HepG2 (cell line): ENCODE data around the gene EHBP1. TPM values are rescaled to one million over a fixed set of nuclear protein-coding genes. Genes with fewer than 3 reads are reported as not detected.

ENCODE experiments used
- ATAC-seq: fragments of 200-7000 bp; cut with Tn5 transposase; 3 replicates; pipeline ENCODE4 v1.9.1; 2020; ENCODE audit warnings: mild to moderate bottlenecking, moderate library complexity
- BruUV-seq: library from RNA; stranded (reverse); fragments of 400-500 nt; replicated peaks from 2 replicates; lab custom pipeline; 2021; lab: Mats Ljungman, UMichigan
- CTCF ChIA-PET: fragments of 300-600 bp; formaldehyde crosslinking; extraction: SDS; loops from one replicate; lab custom pipeline; 2021; ENCODE audit warnings: low total read pairs, inconsistent platforms, low intra/inter-chr PET ratio; lab: Yijun Ruan, JAX
- POLR2A ChIA-PET: fragments of 350-600 bp; sonication (Branson Sonifier 250); formaldehyde crosslinking; loops from one replicate; lab custom pipeline; 2020; ENCODE audit warnings: antibody characterized with exemption, inconsistent platforms; lab: Yijun Ruan, JAX
- DNase-seq: peaks from one replicate; pipeline ENCODE4 v3.0.0-alpha.2; 2015; ENCODE audit warnings: low spot score
- FAIRE-seq: peaks from 3 replicates; lab custom pipeline; 2011; peaks lifted over from hg19 to GRCh38; lab: Jason Lieb, UNC
- H2AFZ ChIP-seq: one replicate; pipeline ENCODE4 v1.6.1; 2011; ENCODE audit warnings: low read length, inconsistent platforms
- H3K27ac ChIP-seq: fragments of 300-600 bp; 3 replicates; pipeline ENCODE4 v1.8.0; 2011; ENCODE audit warnings: mixed run types, mild to moderate bottlenecking, mixed read lengths, low read length, inconsistent platforms; ENCODE audit not compliant: insufficient read depth; ENCODE audit errors: extremely low read length
- H3K27me3 ChIP-seq, 2 experiments: fragments of 200-600 bp in 1 of 2; 2 replicates in 1 of 2; 3 replicates in 1 of 2; pipeline versions ENCODE4 v1.6.0 to v1.8.0; 2011; ENCODE audit warnings: low read length in 2 of 2, mild to moderate bottlenecking in 2 of 2, moderate library complexity in 2 of 2, inconsistent platforms in 1 of 2; ENCODE audit not compliant: insufficient read depth in 2 of 2, control insufficient read depth in 1 of 2
- H3K36me3 ChIP-seq, 2 experiments: fragments of 200-600 bp in 1 of 2; replicated peaks in 1 of 2; 2 replicates in 1 of 2; 3 replicates in 1 of 2; pipeline versions ENCODE4 v1.5.1 to v1.8.0; 2011; ENCODE audit warnings: low read length in 2 of 2, inconsistent platforms in 1 of 2; ENCODE audit not compliant: insufficient read depth in 2 of 2, control insufficient read depth in 1 of 2
- H3K4me1 ChIP-seq: 2 replicates; pipeline ENCODE4 v1.5.1; 2012; ENCODE audit warnings: low read length, inconsistent platforms; ENCODE audit not compliant: insufficient read depth
- H3K4me2 ChIP-seq: 2 replicates; pipeline ENCODE4 v1.6.0; 2011; ENCODE audit warnings: low read depth, low read length, inconsistent platforms
- H3K4me3 ChIP-seq, 3 experiments: fragments of 200-600 bp in 1 of 3; sonication (generic), shearing (Covaris generic) in 1 of 3; replicated peaks in 1 of 3; 2 replicates each; pipeline ENCODE4 v1.5.1; 2011 to 2016; ENCODE audit warnings: low read length in 3 of 3, inconsistent platforms in 2 of 3, low read depth in 2 of 3, mild to moderate bottlenecking in 2 of 3, control low read depth in 1 of 3, mixed read lengths in 1 of 3; ENCODE audit not compliant: insufficient read depth in 1 of 3
- H3K79me2 ChIP-seq: one replicate; pipeline ENCODE4 v1.6.1; 2011; ENCODE audit warnings: low read length, inconsistent platforms; ENCODE audit not compliant: insufficient read depth
- H3K9ac ChIP-seq: 2 replicates; pipeline ENCODE4 v1.6.0; 2011; ENCODE audit warnings: mild to moderate bottlenecking, low read depth, low read length, inconsistent platforms; ENCODE audit not compliant: insufficient read depth
- H3K9me3 ChIP-seq: 2 replicates; pipeline ENCODE4 v1.5.1; 2012; ENCODE audit warnings: mild to moderate bottlenecking, low read length
- H4K20me1 ChIP-seq: 2 replicates; pipeline ENCODE4 v1.6.0; 2011; ENCODE audit warnings: inconsistent platforms, mild to moderate bottlenecking, low read length, moderate library complexity; ENCODE audit not compliant: insufficient read depth
- ATF3 ChIP-seq: sonication (generic); formaldehyde crosslinking; IDR thresholded peaks from 2 replicates; pipeline ENCODE4 v1.4.0; 2020; ENCODE audit warnings: missing genetic modification reagents
- CSRNP2 ChIP-seq: sonication (generic); formaldehyde crosslinking; conservative IDR thresholded peaks from 2 replicates; pipeline ENCODE4 v1.8.0; 2022; ENCODE audit warnings: low read depth, missing genetic modification reagents
- HNRNPK ChIP-seq: fragments of 200-400 bp; formaldehyde crosslinking; IDR thresholded peaks from 2 replicates; pipeline ENCODE4 v1.6.1; 2018; ENCODE audit warnings: low read length, low read depth, moderate library complexity, mild to moderate bottlenecking; ENCODE audit not compliant: poor library complexity, severe bottlenecking
- ISL2 ChIP-seq: sonication (generic); formaldehyde crosslinking; IDR thresholded peaks from 2 replicates; pipeline ENCODE4 v1.5.0; 2020; ENCODE audit warnings: missing genetic modification reagents
- NAIF1 ChIP-seq: sonication (generic); formaldehyde crosslinking; IDR thresholded peaks from 2 replicates; pipeline ENCODE4 v1.5.0; 2020; ENCODE audit warnings: mild to moderate bottlenecking, missing genetic modification reagents, borderline replicate concordance
- NPAS2 ChIP-seq: sonication (generic); formaldehyde crosslinking; IDR thresholded peaks from 2 replicates; pipeline ENCODE4 v1.8.0; 2022; ENCODE audit warnings: mild to moderate bottlenecking, missing genetic modification reagents, borderline replicate concordance
- SCMH1 ChIP-seq: sonication (generic); formaldehyde crosslinking; IDR thresholded peaks from 2 replicates; pipeline ENCODE4 v1.9.0; 2021; ENCODE audit warnings: missing genetic modification reagents, mild to moderate bottlenecking, borderline replicate concordance
- TFDP2 ChIP-seq: sonication (generic); formaldehyde crosslinking; IDR thresholded peaks from 2 replicates; pipeline ENCODE4 v1.4.0; 2020; ENCODE audit warnings: missing genetic modification reagents
- TRIM24 ChIP-seq: sonication (generic); formaldehyde crosslinking; IDR thresholded peaks from 2 replicates; pipeline ENCODE4 v1.8.0; 2022; ENCODE audit warnings: mild to moderate bottlenecking, missing genetic modification reagents
- YEATS4 ChIP-seq: sonication (generic); formaldehyde crosslinking; IDR thresholded peaks from 2 replicates; pipeline ENCODE4 v1.4.0; 2020; ENCODE audit warnings: missing genetic modification reagents, borderline replicate concordance
- ZBTB4 ChIP-seq: sonication (generic); formaldehyde crosslinking; IDR thresholded peaks from 2 replicates; pipeline ENCODE4 v1.4.0; 2020; ENCODE audit warnings: missing genetic modification reagents, mild to moderate bottlenecking, borderline replicate concordance
- ZNF136 ChIP-seq: sonication (generic); formaldehyde crosslinking; IDR thresholded peaks from 2 replicates; pipeline ENCODE4 v1.8.1; 2022; ENCODE audit warnings: low read depth, mild to moderate bottlenecking, moderate library complexity, missing genetic modification reagents
- ZNF337 ChIP-seq: sonication (generic); formaldehyde crosslinking; IDR thresholded peaks from 2 replicates; pipeline ENCODE4 v1.5.1; 2020; ENCODE audit warnings: missing genetic modification reagents, low read depth, mild to moderate bottlenecking, borderline replicate concordance
- ZNF569 ChIP-seq: sonication (generic); formaldehyde crosslinking; IDR thresholded peaks from 2 replicates; pipeline ENCODE4 v1.5.0; 2020; ENCODE audit warnings: mild to moderate bottlenecking, missing genetic modification reagents, moderate library complexity, borderline replicate concordance
- ZNF652 ChIP-seq: IDR thresholded peaks from 2 replicates; pipeline ENCODE4 v1.6.1; 2016; ENCODE audit warnings: low read depth, borderline replicate concordance
- ZNF749 ChIP-seq: sonication (generic); formaldehyde crosslinking; IDR thresholded peaks from 2 replicates; pipeline ENCODE4 v1.8.0; 2022; ENCODE audit warnings: mild to moderate bottlenecking, missing genetic modification reagents, moderate library complexity, borderline replicate concordance
- ZNF780A ChIP-seq: sonication (generic); formaldehyde crosslinking; IDR thresholded peaks from 2 replicates; pipeline ENCODE4 v1.8.0; 2022; ENCODE audit warnings: mild to moderate bottlenecking, missing genetic modification reagents, moderate library complexity
- ZNF850 ChIP-seq: sonication (generic); formaldehyde crosslinking; conservative IDR thresholded peaks from 2 replicates; pipeline ENCODE4 v1.9.0; 2021; ENCODE audit warnings: mild to moderate bottlenecking, missing genetic modification reagents
- WGBS: methylation state at CpG from one replicate; pipeline ENCODE4 v1.1.6; 2017; ENCODE audit warnings: low lambda C conversion rate; 5-methylcytosine and 5-hydroxymethylcytosine counted together
- in situ Hi-C: cut with HindIII; loops from 2 replicates; pipeline ENCODE4 v1.10.0; 2017; ENCODE audit warnings: low pct_unique_long_range_greater_than_20kb; ENCODE audit not compliant: extremely low pct_ligation_motif_present
- intact Hi-C: fragments of 100-400 bp; cut with micrococcal nuclease; formaldehyde crosslinking; loops from one replicate; pipeline ENCODE4 v1.10.0; 2022; ENCODE audit not compliant: unreplicated experiment
- polyA plus RNA-seq, 8 experiments: library from polyadenylated mRNA; depleted of rRNA in 3 of 8; stranded (reverse) in 7 of 8; unstranded in 1 of 8; fragments of >200 nt; fragmentation: Illumina TruSeq in 4 of 8; extraction: Trizol in 4 of 8; gene quantifications; 2 replicates each; pipeline versions ENCODE4 v1.2.1 to v1.2.3, GENCODE V29; 2011 to 2016; ENCODE audit warnings: low read depth in 4 of 8, missing spikeins in 1 of 8, mixed read lengths in 1 of 8; ENCODE audit not compliant: insufficient read depth in 1 of 8
- total RNA-seq, 5 experiments: library from RNA; depleted of rRNA; stranded (reverse); fragments of >200 nt; fragmentation: Illumina TruSeq; extraction: Trizol; gene quantifications; 2 replicates each; pipeline ENCODE4 v1.2.3, GENCODE V29; 2016; ENCODE audit warnings: low read depth in 1 of 5

EHBP1 gene
- total and polyA plus RNA-seq, 2 of the 13 experiments (the other 11 are each of a cell fraction or from before 2014, with no cell fraction given) = 93.5 to 146 TPM

- POLR2A ChIA-PET = no interaction called here
- Histone ChIP-seq H3K27me3 (no peaks in the 10 kb centered on the region), H3K4me1 (no peaks in the 10 kb centered on the region), H3K4me2 (no peak overlapping the region), H3K9me3 (no peaks in the 10 kb centered on the region), H3K36me3 (peaks cover 9 to 66% of the 10 kb centered on the region in 2 experiments), H2AFZ (no peak overlapping the region), H4K20me1 (no peaks in the 10 kb centered on the region), H3K9ac (no peak overlapping the region), H3K79me2 (no peaks in the 10 kb centered on the region), H3K4me3 (no peak overlapping the region), H3K27ac (no peak overlapping the region)
- 97% methylated on average over 2 of the region's 2 CpGs for WGBS
- ATAC-seq (no peak), DNase-seq (no peak), FAIRE-seq (no peak)
- TF ChIP-seq ZNF136 (CRISPR knock-in tag) (no peak), ATF3 (CRISPR knock-in tag) (no peak), NAIF1 (CRISPR knock-in tag) (no peak), ZNF337 (CRISPR knock-in tag) (no peak), SCMH1 (CRISPR knock-in tag) (no peak), CSRNP2 (CRISPR knock-in tag) (no peak), ISL2 (no peak), NPAS2 (CRISPR knock-in tag) (no peak), HNRNPK (no peak), ZNF780A (no peak), ZNF569 (no peak), YEATS4 (CRISPR knock-in tag) (no peak), TFDP2 (CRISPR knock-in tag) (no peak), ZNF652 (no peak), ZNF749 (CRISPR knock-in tag) (no peak), TRIM24 (no peak), ZNF850 (CRISPR knock-in tag) (no peak), ZBTB4 (CRISPR knock-in tag) (no peak)
- in situ Hi-C loops (no loop called here), intact Hi-C loops (no loop called here)
- CTCF ChIA-PET = no interaction called here
- no TSS peak for BruUV-seq
These were observed 235.2 kb downstream of the EHBP1 start for GRCh38 chr2:62940697-62941096.
